H9 (cell line): Measurements from ENCODE around the gene F3. TPM values are rescaled to one million over a fixed set of nuclear protein-coding genes. Genes with fewer than 3 reads are reported as not detected.
"Not testable (repeated sequence)": the region's sequence is repeated elsewhere in the genome, so short reads cannot be mapped to it uniquely, and the experiment has no call there.

Experiments used
- DNase-seq: peaks from one replicate; pipeline ENCODE4 v3.0.0-alpha.2; 2017
- H2AFZ ChIP-seq: one replicate; pipeline ENCODE4 v1.6.1; 2013; ENCODE audit warnings: mild to moderate bottlenecking, low read length, control low read depth, moderate library complexity
- H2AK5ac ChIP-seq: 2 replicates; pipeline ENCODE4 v1.6.1; 2013; ENCODE audit warnings: low read length, control low read depth, mixed read lengths; ENCODE audit not compliant: insufficient read length
- H2BK120ac ChIP-seq: one replicate; pipeline ENCODE4 v1.6.1; 2013; ENCODE audit warnings: low read depth, mild to moderate bottlenecking, low read length, control low read depth, inconsistent platforms; ENCODE audit not compliant: poor library complexity, severe bottlenecking
- H2BK12ac ChIP-seq: 2 replicates; pipeline ENCODE4 v1.6.1; 2013; ENCODE audit warnings: low read length, control low read depth, mixed read lengths, low read depth; ENCODE audit not compliant: insufficient read length
- H2BK15ac ChIP-seq: 2 replicates; pipeline ENCODE4 v1.6.1; 2013; ENCODE audit warnings: low read depth, low read length, control low read depth
- H2BK20ac ChIP-seq: one replicate; pipeline ENCODE4 v1.6.1; 2013; ENCODE audit warnings: low read depth, mild to moderate bottlenecking, low read length, control low read depth, inconsistent platforms; ENCODE audit not compliant: poor library complexity, severe bottlenecking
- H2BK5ac ChIP-seq: 2 replicates; pipeline ENCODE4 v1.6.1; 2013; ENCODE audit warnings: low read length, control low read depth, mixed read lengths; ENCODE audit not compliant: insufficient read length
- H3K14ac ChIP-seq: 2 replicates; pipeline ENCODE4 v1.6.1; 2013; ENCODE audit warnings: low read length, control low read depth; ENCODE audit not compliant: insufficient read depth
- H3K18ac ChIP-seq: 2 replicates; pipeline ENCODE4 v1.6.1; 2013; ENCODE audit warnings: low read depth, mild to moderate bottlenecking, mixed read lengths, low read length, control low read depth; ENCODE audit not compliant: insufficient read length
- H3K23ac ChIP-seq: 2 replicates; pipeline ENCODE4 v1.6.1; 2013; ENCODE audit warnings: low read length, control low read depth, mixed read lengths, low read depth; ENCODE audit not compliant: insufficient read length
- H3K23me2 ChIP-seq: 2 replicates; pipeline ENCODE4 v1.6.1; 2013; ENCODE audit warnings: low read depth, mild to moderate bottlenecking, mixed read lengths, low read length, control low read depth; ENCODE audit not compliant: insufficient read length, poor library complexity, severe bottlenecking
- H3K27ac ChIP-seq: 2 replicates; pipeline ENCODE4 v1.5.1; 2013; ENCODE audit warnings: low read length, control low read depth, mixed read lengths, low read depth; ENCODE audit not compliant: insufficient read length
- H3K27me3 ChIP-seq: 2 replicates; pipeline ENCODE4 v1.6.1; 2013; ENCODE audit warnings: low read length, control low read depth, inconsistent platforms; ENCODE audit not compliant: insufficient read depth
- H3K4ac ChIP-seq: 2 replicates; pipeline ENCODE4 v1.6.1; 2013; ENCODE audit warnings: low read depth, mild to moderate bottlenecking, control low read depth, inconsistent platforms, low read length, moderate library complexity
- H3K4me1 ChIP-seq: 2 replicates; pipeline ENCODE4 v1.6.1; 2013; ENCODE audit warnings: low read length, control low read depth, inconsistent platforms; ENCODE audit not compliant: insufficient read depth
- H3K4me2 ChIP-seq: 2 replicates; pipeline ENCODE4 v1.6.1; 2013; ENCODE audit warnings: low read length, control low read depth, mixed read lengths; ENCODE audit not compliant: insufficient read length, insufficient read depth
- H3K56ac ChIP-seq: 2 replicates; pipeline ENCODE4 v1.6.1; 2013; ENCODE audit warnings: low read depth, mild to moderate bottlenecking, mixed read lengths, low read length, control low read depth; ENCODE audit not compliant: insufficient read length
- H3K79me1 ChIP-seq: 2 replicates; pipeline ENCODE4 v1.6.1; 2013; ENCODE audit warnings: low read depth, mild to moderate bottlenecking, moderate library complexity, low read length, control low read depth, inconsistent platforms; ENCODE audit not compliant: insufficient read depth, poor library complexity, severe bottlenecking
- H3K79me2 ChIP-seq: 2 replicates; pipeline ENCODE4 v1.6.1; 2013; ENCODE audit warnings: low read length, control low read depth, inconsistent platforms; ENCODE audit not compliant: insufficient read depth
- H3K9ac ChIP-seq: 2 replicates; pipeline ENCODE4 v1.6.1; 2013; ENCODE audit warnings: low read length, control low read depth, mixed read lengths; ENCODE audit not compliant: insufficient read length; ENCODE audit errors: extremely low read depth
- H3K9me3 ChIP-seq: one replicate; pipeline ENCODE4 v1.6.1; 2013; ENCODE audit warnings: low read depth, low read length, inconsistent platforms; ENCODE audit not compliant: control insufficient read depth
- H3T11ph ChIP-seq: one replicate; pipeline ENCODE4 v1.6.1; 2013; ENCODE audit warnings: mild to moderate bottlenecking, low read length, control low read depth, inconsistent platforms
- H4K20me1 ChIP-seq: one replicate; pipeline ENCODE4 v1.6.1; 2013; ENCODE audit not compliant: control insufficient read depth, insufficient read length, insufficient read depth
- H4K5ac ChIP-seq: 2 replicates; pipeline ENCODE4 v1.6.1; 2013; ENCODE audit warnings: low read depth, mild to moderate bottlenecking, mixed read lengths, low read length, control low read depth; ENCODE audit not compliant: insufficient read length
- H4K8ac ChIP-seq: replicated peaks from 2 replicates; pipeline ENCODE4 v1.6.1; 2013; ENCODE audit warnings: low read length, control low read depth, mixed read lengths, low read depth; ENCODE audit not compliant: insufficient read length
- H4K91ac ChIP-seq: 2 replicates; pipeline ENCODE4 v1.6.1; 2013; ENCODE audit warnings: low read depth, mild to moderate bottlenecking, moderate library complexity, mixed read lengths, low read length, control low read depth; ENCODE audit not compliant: insufficient read length
- H3K27ac Mint-ChIP-seq, 3 experiments: 2 replicates in 2 of 3; 3 replicates in 1 of 3; pipeline ENCODE4 v1.8.0; 2020 to 2021; ENCODE audit warnings: mixed read lengths in 3 of 3, mild to moderate bottlenecking in 1 of 3, moderate library complexity in 1 of 3
- H3K27me3 Mint-ChIP-seq: 2 replicates; pipeline ENCODE4 v1.8.0; 2021; ENCODE audit warnings: low read depth, mild to moderate bottlenecking, moderate library complexity, mixed read lengths
- H3K36me3 Mint-ChIP-seq, 3 experiments: 2 replicates in 2 of 3; 3 replicates in 1 of 3; pipeline ENCODE4 v1.8.0; 2020 to 2021; ENCODE audit warnings: low read depth in 3 of 3, mixed read lengths in 3 of 3; ENCODE audit not compliant: insufficient read depth in 1 of 3
- H3K4me1 Mint-ChIP-seq, 2 experiments: 2 replicates each; pipeline ENCODE4 v1.8.0; 2020; ENCODE audit warnings: mixed read lengths in 2 of 2
- H3K4me3 Mint-ChIP-seq, 2 experiments: 2 replicates in 1 of 2; 3 replicates in 1 of 2; pipeline ENCODE4 v1.8.0; 2020 to 2021; ENCODE audit warnings: mild to moderate bottlenecking in 2 of 2, mixed read lengths in 2 of 2, moderate library complexity in 1 of 2
- H3K9me3 Mint-ChIP-seq, 2 experiments: 2 replicates in 1 of 2; 3 replicates in 1 of 2; pipeline ENCODE4 v1.8.0; 2020; ENCODE audit warnings: mild to moderate bottlenecking in 2 of 2, mixed read lengths in 2 of 2, moderate library complexity in 1 of 2
- WGBS: extraction: QIAGEN DNeasy Blood & Tissue Kit; methylation state at CpG from one replicate; pipeline ENCODE4 v1.1.7; 2013; ENCODE audit warnings: missing lambda C conversion rate, low lambda C conversion rate, mixed read lengths; ENCODE audit not compliant: insufficient read length; ENCODE audit errors: extremely low coverage; 5-methylcytosine and 5-hydroxymethylcytosine counted together
- total RNA-seq: library from RNA; stranded (reverse); gene quantifications from 2 replicates; pipeline ENCODE4 v1.2.1, GENCODE V29; 2021

Gene F3
- total RNA-seq, 1 experiment from 2014 or later: 21.7 TPM

DNA sequence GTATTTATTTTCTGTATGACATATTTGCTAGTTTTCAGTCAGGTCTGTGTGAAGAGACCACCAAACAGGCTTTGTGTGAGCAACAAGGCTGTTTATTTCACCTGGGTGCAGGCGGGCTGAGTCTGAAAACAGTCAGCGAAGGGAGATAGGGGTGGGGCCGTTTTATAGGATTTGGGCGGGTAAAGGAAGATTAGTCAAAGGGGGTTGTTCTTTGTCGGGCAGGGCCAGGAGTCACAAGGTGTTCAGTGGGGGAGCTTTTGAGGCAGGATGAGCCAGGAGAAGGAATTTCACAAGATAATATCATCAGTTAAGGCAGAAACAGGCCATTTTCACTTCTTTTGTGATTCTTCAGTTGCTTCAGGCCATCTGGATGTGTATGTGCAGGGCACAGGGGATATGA is 24.9 kb upstream of the F3 start:
- not testable (repeated sequence) for H2BK15ac ChIP-seq, H2AFZ ChIP-seq, H3T11ph ChIP-seq, DNase-seq, H3K27ac ChIP-seq, H2BK5ac ChIP-seq, H3K79me1 ChIP-seq, H4K91ac ChIP-seq, H3K9me3 ChIP-seq, H3K23me2 ChIP-seq, H3K9ac ChIP-seq, H2BK120ac ChIP-seq, H3K14ac ChIP-seq, H3K27me3 ChIP-seq, H3K27me3 Mint-ChIP-seq, H3K4ac ChIP-seq, H3K56ac ChIP-seq, H4K5ac ChIP-seq, H3K18ac ChIP-seq, H3K4me3 Mint-ChIP-seq, H2BK12ac ChIP-seq, H3K23ac ChIP-seq, H4K20me1 ChIP-seq, H4K8ac ChIP-seq, H3K4me1 ChIP-seq, H2BK20ac ChIP-seq, H3K79me2 ChIP-seq, H3K9me3 Mint-ChIP-seq, H2AK5ac ChIP-seq, H3K4me2 ChIP-seq
- WGBS: no CpG with 5 or more reads among the region's 5 CpGs
- Mint-ChIP-seq H3K36me3 (peaks cover 0 to 12% (median 4%) of the 10 kb centered on the region in 3 experiments; a peak in 5 of 7 replicates), H3K4me1 (peaks cover 4 to 12% of the 10 kb centered on the region in 2 experiments), H3K27ac (0 out of 7 replicates have a peak overlapping the region, but pooled peaks of 1 of the 3 experiments have one; percentile 55)
